ENCODE measurements around the gene NR4A1.

DNA sequence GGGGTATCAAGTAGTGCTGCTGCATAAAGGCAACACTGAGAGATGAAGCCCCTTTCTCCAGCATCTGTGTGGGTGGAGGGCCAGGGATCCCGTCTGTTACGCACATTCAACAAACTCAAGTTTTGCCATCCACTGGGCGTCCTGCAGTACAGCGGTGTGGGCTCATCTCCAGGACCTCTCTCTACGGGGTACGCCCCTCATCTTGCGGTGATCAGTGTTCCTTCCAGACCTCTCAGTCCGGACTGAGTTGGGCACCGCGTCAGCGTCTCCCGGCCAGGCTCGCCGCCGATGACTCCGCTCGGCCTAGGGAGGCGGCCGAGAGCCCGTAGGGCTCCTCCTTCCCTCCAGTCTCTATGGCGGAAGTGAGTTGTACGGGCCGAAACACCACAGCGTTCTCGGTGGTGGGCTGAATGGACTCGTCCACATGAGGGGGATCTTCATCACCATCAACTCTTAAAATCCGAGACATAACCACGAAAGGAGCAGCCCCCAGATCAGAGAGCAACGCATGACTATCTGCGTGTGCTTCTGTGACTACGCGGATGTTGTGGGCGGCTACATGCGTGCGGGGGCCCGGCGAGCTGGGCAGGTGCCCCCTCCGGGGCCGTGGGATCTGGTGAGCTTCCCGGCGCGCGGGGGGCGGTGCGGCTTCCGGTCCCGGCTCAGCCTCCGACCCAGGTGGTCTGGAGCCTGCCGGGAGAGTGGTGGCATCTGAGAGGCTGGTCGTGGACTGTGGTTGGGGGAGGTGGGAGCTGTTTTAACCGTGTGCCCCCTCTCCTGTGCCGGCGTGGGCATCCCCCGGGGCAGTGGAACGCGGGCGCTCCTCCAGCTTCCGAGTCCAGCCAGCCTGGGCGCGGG, 18.3 kb downstream of the NR4A1 start, which contains the start of gene ATG101:
- TF ChIP-seq, protein P1, sequence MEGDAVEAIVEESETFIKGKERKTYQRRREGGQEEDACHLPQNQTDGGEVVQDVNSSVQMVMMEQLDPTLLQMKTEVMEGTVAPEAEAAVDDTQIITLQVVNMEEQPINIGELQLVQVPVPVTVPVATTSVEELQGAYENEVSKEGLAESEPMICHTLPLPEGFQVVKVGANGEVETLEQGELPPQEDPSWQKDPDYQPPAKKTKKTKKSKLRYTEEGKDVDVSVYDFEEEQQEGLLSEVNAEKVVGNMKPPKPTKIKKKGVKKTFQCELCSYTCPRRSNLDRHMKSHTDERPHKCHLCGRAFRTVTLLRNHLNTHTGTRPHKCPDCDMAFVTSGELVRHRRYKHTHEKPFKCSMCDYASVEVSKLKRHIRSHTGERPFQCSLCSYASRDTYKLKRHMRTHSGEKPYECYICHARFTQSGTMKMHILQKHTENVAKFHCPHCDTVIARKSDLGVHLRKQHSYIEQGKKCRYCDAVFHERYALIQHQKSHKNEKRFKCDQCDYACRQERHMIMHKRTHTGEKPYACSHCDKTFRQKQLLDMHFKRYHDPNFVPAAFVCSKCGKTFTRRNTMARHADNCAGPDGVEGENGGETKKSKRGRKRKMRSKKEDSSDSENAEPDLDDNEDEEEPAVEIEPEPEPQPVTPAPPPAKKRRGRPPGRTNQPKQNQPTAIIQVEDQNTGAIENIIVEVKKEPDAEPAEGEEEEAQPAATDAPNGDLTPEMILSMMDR (conservative IDR thresholded peaks at IDR 0.05; ENCODE audit: low read length) = peak; percentile 81
- no peak for TF ChIP-seq EZH2phosphoT487 (IDR thresholded peaks at IDR 0.05; ENCODE audit: borderline replicate concordance, low read depth, low read length)

All from OCI-LY7 (cell line).